WTC11 (cell line): ENCODE results near the gene COL4A2. TPM values are rescaled to one million over a fixed set of nuclear protein-coding genes. Genes with fewer than 3 reads are reported as not detected.
"Not testable (repeated sequence)": the region's sequence is repeated elsewhere in the genome, so short reads cannot be mapped to it uniquely, and the experiment has no call there.

Experiments
- ATAC-seq: fragments of 200-7000 bp; cut with Tn5 transposase; 2 replicates; pipeline ENCODE4 v1.10.0; 2021; ENCODE audit warnings: mild to moderate bottlenecking, moderate library complexity
- CTCF ChIA-PET: fragments of 300-600 bp; sonication (Branson Sonifier 250); formaldehyde crosslinking; loops from one replicate; lab custom pipeline; 2021; ENCODE audit warnings: antibody characterized with exemption; lab: Charles Lee
- POLR2A ChIA-PET: fragments of 350-600 bp; sonication (Branson Sonifier 250); formaldehyde crosslinking; loops from one replicate; lab custom pipeline; 2021; ENCODE audit warnings: antibody characterized with exemption; lab: Charles Lee
- DNase-seq: peaks from one replicate; pipeline ENCODE4 v3.0.0; 2021; ENCODE audit warnings: low spot score
- H3K27ac Mint-ChIP-seq: 2 replicates; pipeline ENCODE4 v1.8.0; 2021; ENCODE audit warnings: mixed read lengths
- H3K27me3 Mint-ChIP-seq: 2 replicates; pipeline ENCODE4 v1.8.0; 2021; ENCODE audit warnings: low read depth, mild to moderate bottlenecking, moderate library complexity, mixed read lengths
- H3K36me3 Mint-ChIP-seq: 2 replicates; pipeline ENCODE4 v1.8.0; 2021; ENCODE audit warnings: mixed read lengths
- H3K4me1 Mint-ChIP-seq: 2 replicates; pipeline ENCODE4 v1.8.0; 2022; ENCODE audit warnings: mixed read lengths
- H3K4me3 Mint-ChIP-seq: 2 replicates; pipeline ENCODE4 v1.8.0; 2021; ENCODE audit warnings: mild to moderate bottlenecking, moderate library complexity, mixed read lengths
- H3K9me3 Mint-ChIP-seq: 2 replicates; pipeline ENCODE4 v1.8.0; 2021; ENCODE audit warnings: mixed read lengths
- AR ChIP-seq: fragments of 250-450 bp; sonication (Bioruptor Pico); IDR thresholded peaks from 2 replicates; pipeline ENCODE4 v1.9.0; 2021; ENCODE audit warnings: mild to moderate bottlenecking
- CREM ChIP-seq: sonication (generic); formaldehyde crosslinking; IDR thresholded peaks from 2 replicates; pipeline ENCODE4 v1.8.1; 2022; ENCODE audit warnings: mild to moderate bottlenecking, missing genetic modification reagents, moderate library complexity
- E2F1 ChIP-seq: sonication (generic); formaldehyde crosslinking; IDR thresholded peaks from 2 replicates; pipeline ENCODE4 v1.8.0; 2022; ENCODE audit warnings: mild to moderate bottlenecking, missing genetic modification reagents
- ERG ChIP-seq: fragments of 250-450 bp; sonication (Bioruptor Pico); IDR thresholded peaks from 2 replicates; pipeline ENCODE4 v1.8.0; 2021; ENCODE audit warnings: mild to moderate bottlenecking
- HMGA2 ChIP-seq: fragments of 250-450 bp; sonication (Bioruptor Pico); IDR thresholded peaks from 2 replicates; pipeline ENCODE4 v1.4.0; 2021; ENCODE audit warnings: mild to moderate bottlenecking, moderate library complexity
- JUN ChIP-seq: sonication (generic); formaldehyde crosslinking; IDR thresholded peaks from 2 replicates; pipeline ENCODE4 v1.8.0; 2023; ENCODE audit warnings: mild to moderate bottlenecking, missing genetic modification reagents
- MYBL2 ChIP-seq: sonication (generic); formaldehyde crosslinking; IDR thresholded peaks from 2 replicates; pipeline ENCODE4 v1.8.1; 2023; ENCODE audit warnings: mild to moderate bottlenecking, moderate library complexity, missing genetic modification reagents
- PREB ChIP-seq: sonication (generic); formaldehyde crosslinking; IDR thresholded peaks from 2 replicates; pipeline ENCODE4 v1.8.1; 2022; ENCODE audit warnings: mild to moderate bottlenecking, missing genetic modification reagents, moderate library complexity, borderline replicate concordance
- SP1 ChIP-seq: sonication (generic); formaldehyde crosslinking; conservative IDR thresholded peaks from 2 replicates; pipeline ENCODE4 v1.8.1; 2022; ENCODE audit warnings: missing genetic modification reagents
- ZBTB43 ChIP-seq: sonication (generic); formaldehyde crosslinking; IDR thresholded peaks from 2 replicates; pipeline ENCODE4 v1.8.1; 2023; ENCODE audit warnings: mild to moderate bottlenecking, missing genetic modification reagents
- ZNF138 ChIP-seq: sonication (generic); formaldehyde crosslinking; conservative IDR thresholded peaks from 2 replicates; pipeline ENCODE4 v1.8.1; 2022; ENCODE audit warnings: mild to moderate bottlenecking, moderate library complexity, missing genetic modification reagents
- ZNF512 ChIP-seq: sonication (generic); formaldehyde crosslinking; IDR thresholded peaks from 2 replicates; pipeline ENCODE4 v1.8.1; 2022; ENCODE audit warnings: missing genetic modification reagents, borderline replicate concordance
- total RNA-seq: library from RNA; stranded (reverse); gene quantifications from 3 replicates; pipeline ENCODE4 v1.2.3, GENCODE V29; 2021

The COL4A2 gene
- total RNA-seq, 1 experiment from 2014 or later: 109 TPM

- no peak for TF ChIP-seq SP1
Observed at GRCh38 chr13:110312339-110313031, 5.4 kb downstream of the COL4A2 start (continued).

GRCh38 chr13:110313261-110313660 is 6.2 kb downstream of the COL4A2 start:
- POLR2A ChIA-PET: not testable (repeated sequence)

GRCh38 chr13:110313733-110314132 is 6.6 kb downstream of the COL4A2 start:
- H3K9me3 Mint-ChIP-seq, H3K27me3 Mint-ChIP-seq, H3K27ac Mint-ChIP-seq, DNase-seq, ATAC-seq, H3K36me3 Mint-ChIP-seq, H3K4me3 Mint-ChIP-seq, POLR2A ChIA-PET: not testable (repeated sequence)
- CTCF ChIA-PET: interaction anchor here (1.2 kb wide), 1 partner anchor 39 kb away, joined by 3 read pairs; no protein-coding TSS in a partner anchor
- H3K4me1 Mint-ChIP-seq: peaks cover 10% of the 10 kb centered on the region

More at GRCh38 chr13:110313261-110313660, 6.2 kb downstream of the COL4A2 start:
- H3K4me3 Mint-ChIP-seq, CTCF ChIA-PET, DNase-seq, H3K27ac Mint-ChIP-seq, H3K36me3 Mint-ChIP-seq, ATAC-seq, H3K9me3 Mint-ChIP-seq: not testable (repeated sequence)
- peaks cover 13% of the 10 kb centered on the region for H3K4me1 Mint-ChIP-seq
- H3K27me3 Mint-ChIP-seq: peaks cover 12% of the 10 kb centered on the region

GRCh38 chr13:110314516-110315245 is 7.6 kb downstream of the COL4A2 start:
- Mint-ChIP-seq H3K27ac (no peak overlapping the region; the same call in 1 of the 2 replicates), H3K4me3 (no peak overlapping the region), H3K9me3 (no peaks in the 10 kb centered on the region), H3K27me3 (no peaks in the 10 kb centered on the region), H3K4me1 (peaks cover 12% of the 10 kb centered on the region), H3K36me3 (peaks cover 5% of the 10 kb centered on the region; the same call in 1 of the 2 replicates)
- DNase-seq (no peak), ATAC-seq (no peak)
- CTCF ChIA-PET: interaction anchor here (1.2 kb wide), 1 partner anchor 38 kb away, joined by 3 read pairs; no protein-coding TSS in a partner anchor
- TF ChIP-seq ZBTB43 (CRISPR knock-in tag) (no peak), E2F1 (CRISPR knock-in tag) (no peak)
- POLR2A ChIA-PET: no interaction called here

- ATAC-seq (no peak), DNase-seq (no peak)
- H3K4me1 Mint-ChIP-seq: peaks cover 19% of the 10 kb centered on the region
- CTCF ChIA-PET: no interaction called here
- H3K36me3 Mint-ChIP-seq: peaks cover 5% of the 10 kb centered on the region; the same call in 1 of the 2 replicates
- no peaks in the 10 kb centered on the region for H3K27me3 Mint-ChIP-seq
- POLR2A ChIA-PET: no interaction called here
- H3K4me3 Mint-ChIP-seq: no peak overlapping the region
- H3K27ac Mint-ChIP-seq: no peak overlapping the region; the same call in 1 of the 2 replicates
- H3K9me3 Mint-ChIP-seq: peaks cover under 1% of the 10 kb centered on the region; the same call in 1 of the 2 replicates
- TF ChIP-seq CREM (CRISPR knock-in tag) (no peak), MYBL2 (CRISPR knock-in tag) (no peak), HMGA2 (no peak), ZNF512 (CRISPR knock-in tag) (no peak), PREB (CRISPR knock-in tag) (no peak), ZNF138 (CRISPR knock-in tag) (no peak), JUN (no peak), AR (CRISPR knock-in tag) (no peak), ERG (CRISPR knock-in tag) (no peak)
Observed at GRCh38 chr13:110316196-110316595, 9.1 kb downstream of the COL4A2 start.
